ENCODE measurements around the gene CHCHD4. TPM values are rescaled to one million over a fixed set of nuclear protein-coding genes. Genes with fewer than 3 reads are reported as not detected.
"Not testable (repeated sequence)": the region's sequence is repeated elsewhere in the genome, so short reads cannot be mapped to it uniquely, and the experiment has no call there.

CHCHD4 gene
- total RNA-seq, 4 donors from 2014 or later = 21.2 to 27.0 (median 24.3) TPM

DNA sequence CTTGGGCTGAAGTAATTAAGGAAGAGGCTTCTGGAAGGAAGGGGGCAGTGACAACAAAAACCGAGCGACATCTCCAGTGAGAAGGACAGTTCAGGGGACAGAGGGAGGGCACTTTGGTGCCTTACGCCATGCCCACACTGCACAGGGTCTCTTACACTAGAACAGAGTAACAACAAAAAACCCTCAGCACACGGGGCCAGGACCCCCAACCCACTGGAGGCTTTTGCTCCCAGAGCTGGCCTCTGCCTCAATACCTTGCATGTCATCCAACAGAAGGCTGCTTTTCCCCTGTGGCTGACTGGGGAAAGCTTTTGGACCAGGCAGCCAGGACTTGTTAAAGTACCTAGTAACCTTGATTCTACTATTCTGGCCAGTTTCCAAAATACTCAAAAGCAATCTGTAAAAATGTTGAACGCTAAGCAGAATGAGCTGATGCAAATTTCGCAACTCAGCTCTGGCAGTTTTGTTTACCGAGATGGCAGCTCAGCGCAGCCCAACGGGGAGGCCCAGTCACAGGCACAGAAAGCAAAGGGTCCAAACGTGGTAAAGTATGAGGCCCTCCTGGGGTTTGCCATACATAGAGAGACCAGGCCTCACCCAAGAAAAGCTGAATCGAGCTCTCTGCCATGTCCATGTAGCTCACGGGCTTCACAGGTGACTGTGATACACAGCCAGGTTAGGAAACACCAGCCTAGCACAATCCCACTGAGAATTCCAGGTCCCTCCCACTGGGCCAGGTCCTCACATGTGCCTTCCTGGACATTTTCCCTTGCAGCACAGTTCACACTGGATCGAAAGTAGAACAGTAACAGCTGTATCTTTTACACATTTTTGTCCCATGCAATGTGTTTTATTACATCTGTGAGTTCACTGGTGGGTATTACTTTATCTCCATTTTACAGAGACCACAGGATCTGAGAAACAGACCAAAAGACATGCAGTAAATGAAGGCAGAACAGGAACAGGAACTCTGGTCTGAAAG is 6.0 kb downstream of the CHCHD4 start:
- H3K4me3 ChIP-seq = no peak overlapping the region
- peaks cover 13 to 31% (median 23%) of the 10 kb centered on the region in 4 donors for H3K4me1 ChIP-seq
- H3K9me3 ChIP-seq = no peaks in the 10 kb centered on the region
- TF ChIP-seq POLR2AphosphoS5 (IDR thresholded peaks at IDR 0.05) (no peak), POLR2A (IDR thresholded peaks at IDR 0.05; ENCODE audit: low read depth) (no peak), EP300 (IDR thresholded peaks at IDR 0.05) (no peak)
- WGBS = 73% methylated on average over 13 of the region's 13 CpGs
- H3K27ac ChIP-seq (replicated peaks in 1 of 4) = peak overlapping the region in 1 of 4 donors; percentile 22
- intact Hi-C loops (cut with DNase I) = no loop called here
- no peaks in the 10 kb centered on the region for H3K27me3 ChIP-seq
- H3K36me3 ChIP-seq = peaks cover 15 to 63% (median 56%) of the 10 kb centered on the region in 4 donors
- DNase-seq (ENCODE audit: extremely low spot score) = peak; percentile 62

DNA sequence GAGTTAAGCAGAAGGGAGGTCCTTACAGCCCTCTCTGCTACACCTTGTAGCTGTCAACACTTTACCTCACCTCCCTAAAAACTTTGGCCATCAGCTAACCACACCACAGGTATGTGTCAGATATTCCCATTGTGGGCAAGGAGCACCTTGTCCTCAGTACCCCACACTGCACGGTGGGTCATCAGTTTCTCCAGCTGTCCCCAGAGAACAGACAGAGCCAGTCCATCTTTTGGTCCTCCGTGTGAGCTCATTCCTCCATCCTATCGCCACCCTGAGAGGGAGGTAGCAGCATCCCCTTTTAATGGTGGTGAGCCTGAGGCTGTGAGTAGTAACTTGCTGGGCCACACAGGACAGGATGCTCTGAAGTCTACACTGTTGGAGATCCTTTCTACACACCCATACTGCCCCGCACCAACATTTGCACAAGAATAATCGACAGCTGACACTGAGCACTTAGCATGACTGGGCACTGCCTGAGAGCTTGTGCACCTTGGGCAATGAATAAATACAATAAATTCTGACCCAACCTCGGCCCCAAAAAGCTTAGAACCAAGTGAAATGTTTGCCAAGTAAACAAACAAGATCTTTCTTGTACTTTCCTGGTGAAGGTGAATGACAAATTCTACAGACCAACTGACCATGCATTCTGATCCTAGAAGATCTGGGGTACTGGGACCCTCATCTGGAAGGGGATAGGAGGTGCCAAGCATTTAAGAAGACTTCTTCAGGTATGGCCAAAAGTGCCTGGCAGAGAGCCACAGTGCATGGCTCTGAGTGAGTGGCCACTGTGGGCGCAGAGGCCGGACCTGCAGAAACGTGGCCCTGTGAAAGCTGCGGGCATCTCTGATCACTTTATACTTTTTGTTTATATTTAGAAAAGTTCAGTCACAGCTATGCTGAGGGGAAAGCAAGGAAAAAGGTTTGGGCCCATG is 6.9 kb downstream of the CHCHD4 start:
- TF ChIP-seq, protein P1, sequence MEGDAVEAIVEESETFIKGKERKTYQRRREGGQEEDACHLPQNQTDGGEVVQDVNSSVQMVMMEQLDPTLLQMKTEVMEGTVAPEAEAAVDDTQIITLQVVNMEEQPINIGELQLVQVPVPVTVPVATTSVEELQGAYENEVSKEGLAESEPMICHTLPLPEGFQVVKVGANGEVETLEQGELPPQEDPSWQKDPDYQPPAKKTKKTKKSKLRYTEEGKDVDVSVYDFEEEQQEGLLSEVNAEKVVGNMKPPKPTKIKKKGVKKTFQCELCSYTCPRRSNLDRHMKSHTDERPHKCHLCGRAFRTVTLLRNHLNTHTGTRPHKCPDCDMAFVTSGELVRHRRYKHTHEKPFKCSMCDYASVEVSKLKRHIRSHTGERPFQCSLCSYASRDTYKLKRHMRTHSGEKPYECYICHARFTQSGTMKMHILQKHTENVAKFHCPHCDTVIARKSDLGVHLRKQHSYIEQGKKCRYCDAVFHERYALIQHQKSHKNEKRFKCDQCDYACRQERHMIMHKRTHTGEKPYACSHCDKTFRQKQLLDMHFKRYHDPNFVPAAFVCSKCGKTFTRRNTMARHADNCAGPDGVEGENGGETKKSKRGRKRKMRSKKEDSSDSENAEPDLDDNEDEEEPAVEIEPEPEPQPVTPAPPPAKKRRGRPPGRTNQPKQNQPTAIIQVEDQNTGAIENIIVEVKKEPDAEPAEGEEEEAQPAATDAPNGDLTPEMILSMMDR (IDR thresholded peaks at IDR 0.05) = no peak
- no peak for TF ChIP-seq POLR2A (IDR thresholded peaks at IDR 0.05; ENCODE audit: low read depth)
- no peak for TF ChIP-seq POLR2AphosphoS5 (IDR thresholded peaks at IDR 0.05)
- no peak for TF ChIP-seq EP300 (IDR thresholded peaks at IDR 0.05)
- no peak overlapping the region for H3K4me3 ChIP-seq
- no peaks in the 10 kb centered on the region for H3K27me3 ChIP-seq
- H3K9me3 ChIP-seq = no peaks in the 10 kb centered on the region
- no peak overlapping the region for H3K27ac ChIP-seq (replicated peaks in 1 of 4)
- DNase-seq (ENCODE audit: extremely low spot score) = peak; percentile 75
- intact Hi-C loops (cut with DNase I) = no loop called here
- H3K4me1 ChIP-seq = peaks cover 3 to 21% (median 13%) of the 10 kb centered on the region in 4 donors
- peaks cover 15 to 73% (median 66%) of the 10 kb centered on the region in 4 donors for H3K36me3 ChIP-seq
- 86% methylated on average over 10 of the region's 10 CpGs for WGBS

DNA sequence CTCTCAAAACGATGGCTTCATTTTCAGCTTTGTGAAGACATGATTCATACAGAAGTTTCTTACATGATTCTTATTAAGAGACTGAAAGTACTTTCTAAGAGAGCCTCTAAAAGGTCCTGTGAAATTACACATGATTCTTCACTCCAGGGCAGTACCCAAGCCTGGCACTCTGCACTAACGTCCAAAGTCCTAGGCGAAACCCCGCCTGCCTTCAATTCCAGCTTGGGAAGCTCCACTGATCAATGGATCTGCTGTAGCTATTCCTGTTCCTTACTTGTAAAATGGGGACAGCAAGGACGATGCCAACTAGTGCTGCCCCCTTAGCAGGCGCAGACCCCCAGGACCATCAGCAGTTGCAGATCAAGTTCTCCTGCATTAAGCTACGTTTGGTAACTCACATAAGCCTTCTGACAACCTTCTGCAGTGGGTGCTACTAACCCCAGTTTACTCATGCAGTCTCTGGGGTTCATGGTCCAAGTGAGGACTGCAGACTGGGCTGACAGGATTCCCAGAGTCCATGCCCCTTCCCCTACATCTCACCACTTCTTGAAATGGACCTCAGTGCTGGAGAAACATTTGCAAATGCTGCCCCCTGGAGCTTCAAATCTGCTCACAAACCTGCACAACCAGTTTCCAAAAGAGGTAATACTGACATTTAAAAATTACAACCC is 10.6 kb downstream of the CHCHD4 start:
- Histone ChIP-seq H3K9me3 (no peaks in the 10 kb centered on the region), H3K4me1 (peaks cover 0 to 10% (median 8%) of the 10 kb centered on the region in 4 donors), H3K27ac (replicated peaks in 1 of 4) (no peak overlapping the region), H3K4me3 (no peak overlapping the region), H3K36me3 (peaks cover 15 to 68% (median 56%) of the 10 kb centered on the region in 4 donors), H3K27me3 (no peaks in the 10 kb centered on the region)
- 93% methylated on average over 7 of the region's 7 CpGs for WGBS
- DNase-seq (ENCODE audit: extremely low spot score) = no peak
- intact Hi-C loops (cut with DNase I) = no loop called here
- TF ChIP-seq POLR2A (IDR thresholded peaks at IDR 0.05; ENCODE audit: low read depth) = no peak
- TF ChIP-seq POLR2AphosphoS5 (IDR thresholded peaks at IDR 0.05) = no peak
- TF ChIP-seq EP300 (IDR thresholded peaks at IDR 0.05) = no peak
- TF ChIP-seq, protein P1 (IDR thresholded peaks at IDR 0.05) = no peak

DNA sequence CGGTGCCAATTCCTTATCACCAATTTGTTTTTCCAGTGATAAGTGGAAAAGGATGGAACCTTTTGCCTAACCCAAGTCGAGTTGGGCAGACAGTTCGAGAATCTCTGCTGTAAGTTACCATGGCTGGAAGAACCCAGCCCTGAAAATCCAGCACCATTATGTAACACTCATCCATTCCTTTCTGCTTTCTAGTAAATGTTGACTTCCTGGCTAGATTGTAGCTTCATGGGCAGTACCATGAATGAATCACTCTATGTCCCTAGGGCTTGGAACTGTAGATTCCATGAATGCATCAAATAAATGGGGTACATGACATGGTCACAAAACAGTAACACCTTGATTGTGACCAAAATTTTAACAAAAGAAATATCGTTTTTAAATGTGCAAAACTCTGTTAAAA is 14.0 kb downstream of the CHCHD4 start:
- 91% methylated on average over 4 of the region's 4 CpGs for WGBS

DNA sequence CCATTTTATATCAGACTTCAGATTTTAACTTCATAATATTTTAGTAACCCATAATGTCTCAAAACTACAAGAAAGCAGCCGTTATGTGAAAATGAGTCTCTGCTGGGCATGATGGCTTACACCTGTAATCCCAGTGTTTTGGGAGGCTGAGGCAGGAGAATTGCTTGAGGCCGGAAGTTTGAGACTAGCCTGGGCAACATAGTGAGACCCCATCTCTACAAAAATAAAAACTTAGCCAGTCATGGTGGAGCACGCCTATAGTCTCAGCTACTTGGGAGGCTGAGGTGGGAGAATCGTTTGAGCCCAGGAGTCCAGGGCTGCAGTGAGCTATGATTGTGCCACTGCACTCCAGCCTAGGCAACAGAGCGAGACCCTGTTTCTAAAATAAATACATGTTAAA is 14.8 kb downstream of the CHCHD4 start:
- H3K4me1 ChIP-seq; DNase-seq (ENCODE audit: extremely low spot score); H3K27ac ChIP-seq (replicated peaks in 1 of 4); H3K4me3 ChIP-seq; H3K27me3 ChIP-seq; intact Hi-C loops (cut with DNase I); H3K9me3 ChIP-seq: not testable (repeated sequence)
- WGBS = 96% methylated on average over 5 of the region's 5 CpGs
- H3K36me3 ChIP-seq = peaks cover 6 to 45% (median 37%) of the 10 kb centered on the region in 4 donors

More for the DNA sequence above, 14.0 kb downstream of the CHCHD4 start:
- Histone ChIP-seq H3K9me3 (no peaks in the 10 kb centered on the region), H3K27me3 (no peaks in the 10 kb centered on the region), H3K4me3 (no peak overlapping the region), H3K4me1 (no peaks in the 10 kb centered on the region), H3K36me3 (peaks cover 9 to 54% (median 46%) of the 10 kb centered on the region in 4 donors), H3K27ac (replicated peaks in 1 of 4) (no peak overlapping the region)
- TF ChIP-seq EP300 (IDR thresholded peaks at IDR 0.05) (no peak), POLR2AphosphoS5 (IDR thresholded peaks at IDR 0.05) (no peak)
- no peak for DNase-seq (ENCODE audit: extremely low spot score)
- intact Hi-C loops (cut with DNase I) = no loop called here
